A673 (cell line): Measurements from ENCODE around the gene SMC6.

Experiments
- CTCF ChIP-seq: fragments of 300-800, 200-600 bp; sonication (generic); conservative IDR thresholded peaks from 2 replicates; pipeline ENCODE4 v1.5.1; 2017; ENCODE audit warnings: low read depth, mild to moderate bottlenecking, antibody characterized with exemption, low read length, moderate library complexity, mixed read lengths
- EZH2 ChIP-seq: fragments of 200-600 bp; sonication (generic); IDR thresholded peaks from 2 replicates; pipeline ENCODE4 v1.6.1; 2017; ENCODE audit warnings: borderline replicate concordance, low read depth, mild to moderate bottlenecking, mixed read lengths, antibody characterized with exemption, low read length; ENCODE audit not compliant: poor library complexity, severe bottlenecking

GRCh38 chr2:17728210-17728609, 25.4 kb downstream of the SMC6 start:
- TF ChIP-seq CTCF (no peak), EZH2 (no peak)
